ENCODE results near the gene SPRY1.

DNA sequence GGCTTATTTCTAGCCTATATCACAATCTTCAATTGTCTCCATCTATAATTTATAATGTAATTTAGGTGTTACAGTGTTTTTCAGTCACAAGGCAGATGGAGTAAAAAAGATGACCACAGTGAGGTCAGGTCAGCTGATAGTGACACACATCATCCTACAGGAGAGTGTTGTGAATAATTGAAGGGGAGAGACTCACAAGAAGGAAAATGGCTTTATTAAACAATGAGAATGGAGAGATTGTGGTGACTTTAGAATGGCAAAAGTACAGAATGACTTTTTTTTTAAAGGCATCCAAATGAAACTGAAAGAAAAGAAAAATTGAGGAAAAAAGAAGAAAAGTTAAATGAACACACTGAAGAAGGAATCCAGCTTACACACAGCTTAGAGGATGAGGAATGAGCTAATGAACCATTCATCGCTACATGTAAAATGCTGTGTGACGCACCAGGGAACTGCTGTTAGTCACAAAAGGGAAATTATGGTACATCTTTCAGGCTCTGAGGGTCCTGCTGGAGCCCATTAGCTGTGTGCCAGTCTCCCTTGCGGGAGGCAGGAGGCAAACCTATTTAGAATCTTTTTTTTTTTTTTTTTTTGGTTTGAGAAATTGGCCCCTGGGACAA, 56.6 kb downstream of the SPRY1 start:
- TF ChIP-seq CTCF (IDR thresholded peaks at IDR 0.05) = no peak
- no peak for TF ChIP-seq POLR2AphosphoS5 (IDR thresholded peaks at IDR 0.05)
- TF ChIP-seq POLR2A (IDR thresholded peaks at IDR 0.05) = no peak
- no peak for TF ChIP-seq EP300 (IDR thresholded peaks at IDR 0.05; ENCODE audit: low read depth)
